ENCODE measurements around the gene YARS1.

GRCh38 chr1:32728413-32729077 is 88.6 kb downstream of the YARS1 start:
- TF ChIP-seq EZH2 (IDR thresholded peaks at IDR 0.05; ENCODE audit: insufficient read depth, poor library complexity, severe bottlenecking) (no peak), EZH2phosphoT487 (IDR thresholded peaks at IDR 0.05; ENCODE audit: insufficient read depth, low read depth) (no peak)
